GM19324 (cell line): ENCODE results near the gene PCK1.
"Not testable (repeated sequence)": the region's sequence is repeated elsewhere in the genome, so short reads cannot be mapped to it uniquely, and the experiment has no call there.

Experiments used
- ATAC-seq: cut with Tn5 transposase; IDR thresholded peaks from one replicate; pipeline ENCODE4 v1.9.1; 2021; ENCODE audit warnings: mild to moderate bottlenecking, moderate library complexity; ENCODE audit not compliant: unreplicated experiment, low FRiP score

PCK1 gene

GRCh38 chr20:57560554-57561355, at the start of gene PCK1:
PCK1 (plus strand) TSS chr20:57561110; CDS start chr20:57561412, 302 bp downstream.
- ATAC-seq = no peak

DNA sequence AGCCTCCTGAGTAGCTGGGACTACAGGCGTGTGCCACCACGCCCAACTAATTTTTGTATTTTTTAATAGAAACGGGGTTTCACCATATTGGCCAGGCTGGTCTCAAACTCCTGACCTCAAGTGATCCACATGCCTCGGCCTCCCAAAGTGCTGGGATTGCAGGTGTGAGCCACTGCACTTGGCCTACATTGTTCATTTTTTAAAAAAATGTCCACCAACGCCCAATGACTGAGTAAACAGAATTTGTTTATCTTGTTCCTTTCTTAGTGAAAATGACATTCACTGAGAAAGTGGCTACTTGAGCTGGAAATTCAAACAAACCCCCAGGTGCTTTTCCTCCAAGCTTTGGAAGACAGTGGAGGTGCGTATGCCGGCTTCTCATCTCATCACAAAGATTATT, 49.2 kb upstream of the PCK1 start:
- not testable (repeated sequence) for ATAC-seq

DNA sequence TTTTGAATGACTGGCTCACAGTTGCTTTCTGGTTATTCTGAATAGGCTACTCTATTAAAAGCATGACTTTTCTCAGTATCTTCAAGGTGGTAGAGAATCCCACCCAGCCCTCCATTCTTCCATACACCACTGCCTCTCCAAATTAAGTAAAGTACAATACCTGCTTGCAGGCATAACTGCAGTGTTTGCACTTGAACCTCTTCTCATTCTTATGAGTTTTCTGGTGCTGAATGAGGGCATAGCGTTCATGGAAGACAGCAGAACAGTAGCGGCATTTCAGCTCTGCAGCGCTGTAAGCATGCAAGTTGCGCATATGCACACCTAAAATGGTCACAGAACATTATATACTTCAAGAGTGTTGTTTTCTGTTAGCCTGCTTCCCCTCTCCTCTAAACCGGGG, 48.5 kb upstream of the PCK1 start:
- no peak for ATAC-seq

DNA sequence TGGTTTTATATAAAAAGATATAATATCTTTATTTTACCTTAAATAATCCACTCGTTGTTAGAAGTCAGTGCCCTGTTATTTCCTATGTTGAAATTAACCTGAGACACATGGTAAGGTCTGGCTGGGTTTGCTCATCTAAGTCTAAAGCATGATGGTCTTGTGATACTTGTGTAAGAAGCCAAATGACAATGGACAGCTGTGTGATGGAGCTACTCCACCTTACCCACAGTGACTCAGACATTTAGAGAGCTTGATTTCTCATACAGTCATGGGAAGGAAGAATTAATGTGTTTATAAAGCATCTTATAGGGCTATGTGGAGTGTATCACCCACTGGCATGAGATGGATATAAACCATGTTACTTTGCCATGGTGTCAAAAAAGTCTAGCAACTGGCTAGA, 47.7 kb upstream of the PCK1 start:
- no peak for ATAC-seq

- no peak for ATAC-seq
Measured at GRCh38 chr20:57514273-57514751, 46.6 kb upstream of the PCK1 start.

DNA sequence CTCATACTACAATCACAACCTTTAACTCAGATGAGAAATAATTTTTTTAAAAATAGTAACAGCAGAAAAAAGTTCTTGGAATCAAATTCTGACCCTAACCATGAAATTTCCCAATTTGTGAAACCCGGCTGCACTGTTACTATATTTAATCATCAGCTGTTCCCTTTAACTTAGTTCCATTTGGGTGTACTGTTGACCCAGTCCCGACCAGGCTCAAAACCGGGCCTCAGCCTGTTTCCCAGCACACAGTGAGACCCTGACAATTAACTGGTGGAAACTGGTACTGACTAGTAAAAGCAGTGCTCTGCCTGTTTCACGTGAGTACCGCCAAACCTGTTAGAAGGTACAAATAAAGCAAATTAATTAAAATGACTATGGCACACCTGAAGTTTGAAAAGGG, 43.0 kb upstream of the PCK1 start:
- no peak for ATAC-seq

DNA sequence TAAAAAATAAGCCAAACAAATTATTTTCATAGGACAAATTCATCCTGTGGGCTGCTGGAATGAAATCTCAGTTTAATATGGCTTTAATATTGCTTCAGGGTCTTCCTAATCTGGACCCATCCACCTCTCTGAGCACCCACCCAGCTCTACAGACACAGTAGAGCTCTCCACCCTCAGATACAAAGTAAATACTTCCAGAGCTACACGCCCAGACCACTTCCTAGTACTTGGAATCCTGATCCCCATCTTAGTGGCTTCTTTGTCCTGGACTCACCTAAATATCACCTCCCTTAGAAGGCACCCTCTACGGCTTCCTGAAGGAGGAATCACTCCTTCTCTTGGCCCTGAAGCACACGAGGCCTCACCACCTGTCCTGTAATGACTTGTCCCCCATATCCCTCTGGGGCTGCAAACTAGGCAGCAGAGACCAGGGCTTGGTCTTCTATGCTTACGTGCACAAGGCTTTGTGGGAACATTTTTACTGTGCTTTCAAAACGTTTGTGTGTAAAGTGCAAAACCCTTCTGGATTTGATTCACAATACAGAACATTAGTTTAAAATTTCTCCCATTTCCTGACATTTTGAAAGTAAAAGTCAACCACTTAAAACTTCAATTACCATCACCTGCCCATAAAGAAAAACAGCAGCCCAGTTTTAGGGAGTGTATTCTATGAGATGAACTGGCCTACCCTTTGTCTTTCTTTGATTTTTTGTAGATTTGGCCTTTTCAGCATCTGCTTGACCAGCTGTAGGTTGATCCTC, 38.4 kb upstream of the PCK1 start:
- no peak for ATAC-seq

GRCh38 chr20:57523782-57524181, 37.1 kb upstream of the PCK1 start:
- no peak for ATAC-seq

GRCh38 chr20:57524511-57525176, 36.3 kb upstream of the PCK1 start, which contains the start of gene CTCFL:
CTCFL (minus strand) TSS chr20:57525140; CDS start chr20:57524205, 935 bp downstream.
- no peak for ATAC-seq

DNA sequence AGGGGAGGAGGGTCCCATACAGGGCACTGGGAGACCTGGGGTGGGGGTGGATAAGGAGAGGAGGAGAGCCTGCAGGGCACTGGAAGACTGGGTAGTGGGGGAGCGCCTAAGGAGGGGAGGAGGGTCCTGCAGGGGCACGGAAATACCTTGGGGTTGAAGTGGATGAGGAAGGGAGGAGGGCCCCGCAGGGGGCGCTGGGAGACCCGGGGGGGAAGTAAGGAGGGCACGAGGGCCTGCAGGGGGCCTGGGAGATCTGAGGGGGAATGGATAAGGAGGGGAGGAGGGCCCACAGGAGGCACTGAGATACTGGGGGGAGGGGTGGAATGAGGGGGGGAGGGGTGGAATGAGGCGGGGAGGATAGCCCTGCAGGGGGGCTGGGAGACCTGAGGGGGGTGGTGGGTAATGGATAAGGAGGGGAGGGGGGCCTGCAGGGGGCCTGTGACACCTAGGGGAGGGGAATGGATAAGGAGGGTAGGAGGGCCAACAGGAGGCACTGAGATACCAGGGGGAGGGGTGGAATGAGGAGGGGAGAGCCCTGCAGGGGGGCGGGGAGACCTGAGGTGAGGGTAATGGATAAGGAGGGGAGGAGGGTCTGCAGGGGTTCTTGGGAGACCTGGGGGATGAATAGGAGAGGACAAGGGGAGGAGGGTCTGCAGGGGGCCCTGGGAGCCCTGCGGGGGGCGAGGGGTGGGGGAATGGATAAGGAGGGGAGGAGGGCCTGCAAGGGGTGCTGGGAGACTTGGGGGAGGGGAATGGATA, 35.4 kb upstream of the PCK1 start:
- no peak for ATAC-seq

- ATAC-seq = no peak
Measured at GRCh38 chr20:57526087-57526884, 34.6 kb upstream of the PCK1 start.

GRCh38 chr20:57526885-57527460, 33.9 kb upstream of the PCK1 start:
- no peak for ATAC-seq

DNA sequence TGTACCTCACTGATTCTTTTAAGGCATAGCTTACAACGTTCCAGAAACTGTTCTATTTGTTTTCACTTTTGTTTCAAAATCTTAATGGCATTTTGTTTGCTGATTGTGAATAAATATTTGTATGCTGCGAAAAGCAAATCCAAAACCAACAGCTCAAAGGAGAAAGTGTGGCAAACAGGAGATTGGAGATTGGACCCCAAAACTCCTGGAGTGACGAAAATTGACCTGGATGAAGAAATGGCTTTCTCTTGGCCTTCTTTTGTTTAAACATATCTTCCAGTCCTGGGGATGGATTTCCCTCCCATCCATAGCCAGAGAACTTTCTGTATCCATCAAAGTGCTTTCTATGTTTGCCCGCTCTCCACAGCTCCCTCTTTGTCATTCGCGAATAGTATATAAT, 33.2 kb upstream of the PCK1 start:
- ATAC-seq = no peak

GRCh38 chr20:57528148-57528547, 32.8 kb upstream of the PCK1 start:
- ATAC-seq = no peak

DNA sequence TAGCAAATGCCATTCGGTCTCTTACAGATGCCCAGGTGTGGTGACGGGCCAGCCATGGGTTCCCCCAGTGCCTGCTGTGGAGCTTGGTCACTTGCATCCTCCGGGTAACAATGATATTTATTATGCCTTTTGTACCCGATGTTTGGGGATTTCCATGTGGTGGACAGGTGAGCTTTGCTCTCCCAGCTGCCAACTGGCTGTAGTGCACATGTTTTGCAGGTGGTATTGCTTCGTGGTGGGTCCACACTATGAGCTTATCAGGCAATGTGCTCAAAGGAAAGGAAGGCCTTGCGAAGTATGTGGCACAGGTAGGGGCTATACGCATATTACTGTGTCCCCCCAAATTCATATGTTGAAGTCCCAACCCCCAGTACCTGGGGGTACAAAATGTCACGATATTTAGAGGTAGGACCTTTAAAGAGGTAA, 31.7 kb upstream of the PCK1 start:
- ATAC-seq = no peak

- ATAC-seq = no peak
Measured at GRCh38 chr20:57529810-57530209, 31.1 kb upstream of the PCK1 start.

- ATAC-seq = no peak
Measured at GRCh38 chr20:57530327-57530981, 30.5 kb upstream of the PCK1 start.

DNA sequence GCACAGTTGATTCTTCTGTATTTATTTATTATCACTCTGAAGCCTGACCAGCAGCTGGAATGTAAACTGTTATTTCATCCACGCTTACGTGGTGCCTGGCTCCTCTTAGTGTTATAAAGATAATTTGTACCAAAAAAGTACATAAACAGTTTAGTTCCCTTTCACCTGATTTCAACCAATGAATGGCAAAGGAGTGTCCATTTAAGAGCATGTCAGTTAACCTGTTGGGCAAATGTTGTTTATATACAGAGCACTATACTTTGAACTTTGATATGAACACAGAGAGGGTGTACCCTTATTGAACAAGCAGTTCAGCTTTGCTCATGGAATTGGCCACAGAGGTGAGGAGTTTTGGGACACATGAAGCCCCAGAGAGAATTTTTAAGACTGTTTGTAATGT, 28.8 kb upstream of the PCK1 start:
- ATAC-seq = no peak

GRCh38 chr20:57535297-57535696, 25.6 kb upstream of the PCK1 start:
- ATAC-seq = no peak
